HepG2 (cell line): ENCODE measurements around the gene SYT17. TPM values are rescaled to one million over a fixed set of nuclear protein-coding genes. Genes with fewer than 3 reads are reported as not detected.

Experiments
- ATAC-seq: fragments of 200-7000 bp; cut with Tn5 transposase; 3 replicates; pipeline ENCODE4 v1.9.1; 2020; ENCODE audit warnings: mild to moderate bottlenecking, moderate library complexity
- BruUV-seq: library from RNA; stranded (reverse); fragments of 400-500 nt; replicated peaks from 2 replicates; lab custom pipeline; 2021; lab: Mats Ljungman, UMichigan
- CTCF ChIA-PET: fragments of 300-600 bp; formaldehyde crosslinking; extraction: SDS; loops from one replicate; lab custom pipeline; 2021; ENCODE audit warnings: low total read pairs, inconsistent platforms, low intra/inter-chr PET ratio; lab: Yijun Ruan, JAX
- POLR2A ChIA-PET: fragments of 350-600 bp; sonication (Branson Sonifier 250); formaldehyde crosslinking; loops from one replicate; lab custom pipeline; 2020; ENCODE audit warnings: antibody characterized with exemption, inconsistent platforms; lab: Yijun Ruan, JAX
- DNase-seq: peaks from one replicate; pipeline ENCODE4 v3.0.0-alpha.2; 2015; ENCODE audit warnings: low spot score
- FAIRE-seq: peaks from 3 replicates; lab custom pipeline; 2011; peaks lifted over from hg19 to GRCh38; lab: Jason Lieb, UNC
- H2AFZ ChIP-seq: one replicate; pipeline ENCODE4 v1.6.1; 2011; ENCODE audit warnings: low read length, inconsistent platforms
- H3K27ac ChIP-seq: fragments of 300-600 bp; 3 replicates; pipeline ENCODE4 v1.8.0; 2011; ENCODE audit warnings: mixed run types, mild to moderate bottlenecking, mixed read lengths, low read length, inconsistent platforms; ENCODE audit not compliant: insufficient read depth; ENCODE audit errors: extremely low read length
- H3K27me3 ChIP-seq, 2 experiments: fragments of 200-600 bp in 1 of 2; 2 replicates in 1 of 2; 3 replicates in 1 of 2; pipeline versions ENCODE4 v1.6.0 to v1.8.0; 2011; ENCODE audit warnings: low read length in 2 of 2, mild to moderate bottlenecking in 2 of 2, moderate library complexity in 2 of 2, inconsistent platforms in 1 of 2; ENCODE audit not compliant: insufficient read depth in 2 of 2, control insufficient read depth in 1 of 2
- H3K36me3 ChIP-seq, 2 experiments: fragments of 200-600 bp in 1 of 2; replicated peaks in 1 of 2; 2 replicates in 1 of 2; 3 replicates in 1 of 2; pipeline versions ENCODE4 v1.5.1 to v1.8.0; 2011; ENCODE audit warnings: low read length in 2 of 2, inconsistent platforms in 1 of 2; ENCODE audit not compliant: insufficient read depth in 2 of 2, control insufficient read depth in 1 of 2
- H3K4me1 ChIP-seq: 2 replicates; pipeline ENCODE4 v1.5.1; 2012; ENCODE audit warnings: low read length, inconsistent platforms; ENCODE audit not compliant: insufficient read depth
- H3K4me2 ChIP-seq: 2 replicates; pipeline ENCODE4 v1.6.0; 2011; ENCODE audit warnings: low read depth, low read length, inconsistent platforms
- H3K4me3 ChIP-seq, 3 experiments: fragments of 200-600 bp in 1 of 3; sonication (generic), shearing (Covaris generic) in 1 of 3; replicated peaks in 1 of 3; 2 replicates each; pipeline ENCODE4 v1.5.1; 2011 to 2016; ENCODE audit warnings: low read length in 3 of 3, inconsistent platforms in 2 of 3, low read depth in 2 of 3, mild to moderate bottlenecking in 2 of 3, control low read depth in 1 of 3, mixed read lengths in 1 of 3; ENCODE audit not compliant: insufficient read depth in 1 of 3
- H3K79me2 ChIP-seq: one replicate; pipeline ENCODE4 v1.6.1; 2011; ENCODE audit warnings: low read length, inconsistent platforms; ENCODE audit not compliant: insufficient read depth
- H3K9ac ChIP-seq: 2 replicates; pipeline ENCODE4 v1.6.0; 2011; ENCODE audit warnings: mild to moderate bottlenecking, low read depth, low read length, inconsistent platforms; ENCODE audit not compliant: insufficient read depth
- H3K9me3 ChIP-seq: 2 replicates; pipeline ENCODE4 v1.5.1; 2012; ENCODE audit warnings: mild to moderate bottlenecking, low read length
- H4K20me1 ChIP-seq: 2 replicates; pipeline ENCODE4 v1.6.0; 2011; ENCODE audit warnings: inconsistent platforms, mild to moderate bottlenecking, low read length, moderate library complexity; ENCODE audit not compliant: insufficient read depth
- KMT2A ChIP-seq: sonication (generic); formaldehyde crosslinking; IDR thresholded peaks from 2 replicates; pipeline ENCODE4 v1.4.0; 2020; ENCODE audit warnings: missing genetic modification reagents
- REL ChIP-seq: sonication (generic); formaldehyde crosslinking; conservative IDR thresholded peaks from 2 replicates; pipeline ENCODE4 v1.8.0; 2022; ENCODE audit warnings: mild to moderate bottlenecking, missing genetic modification reagents, moderate library complexity
- TEAD2 ChIP-seq: sonication (generic); formaldehyde crosslinking; IDR thresholded peaks from 2 replicates; pipeline ENCODE4 v1.9.0; 2021; ENCODE audit warnings: missing genetic modification reagents
- ZNF234 ChIP-seq: sonication (generic); formaldehyde crosslinking; conservative IDR thresholded peaks from 2 replicates; pipeline ENCODE4 v1.5.1; 2020; ENCODE audit warnings: mild to moderate bottlenecking, missing genetic modification reagents
- WGBS: methylation state at CpG from one replicate; pipeline ENCODE4 v1.1.6; 2017; ENCODE audit warnings: low lambda C conversion rate; 5-methylcytosine and 5-hydroxymethylcytosine counted together
- in situ Hi-C: cut with HindIII; loops from 2 replicates; pipeline ENCODE4 v1.10.0; 2017; ENCODE audit warnings: low pct_unique_long_range_greater_than_20kb; ENCODE audit not compliant: extremely low pct_ligation_motif_present
- intact Hi-C: fragments of 100-400 bp; cut with micrococcal nuclease; formaldehyde crosslinking; loops from one replicate; pipeline ENCODE4 v1.10.0; 2022; ENCODE audit not compliant: unreplicated experiment
- polyA plus RNA-seq, 8 experiments: library from polyadenylated mRNA; depleted of rRNA in 3 of 8; stranded (reverse) in 7 of 8; unstranded in 1 of 8; fragments of >200 nt; fragmentation: Illumina TruSeq in 4 of 8; extraction: Trizol in 4 of 8; gene quantifications; 2 replicates each; pipeline versions ENCODE4 v1.2.1 to v1.2.3, GENCODE V29; 2011 to 2016; ENCODE audit warnings: low read depth in 4 of 8, missing spikeins in 1 of 8, mixed read lengths in 1 of 8; ENCODE audit not compliant: insufficient read depth in 1 of 8
- total RNA-seq, 5 experiments: library from RNA; depleted of rRNA; stranded (reverse); fragments of >200 nt; fragmentation: Illumina TruSeq; extraction: Trizol; gene quantifications; 2 replicates each; pipeline ENCODE4 v1.2.3, GENCODE V29; 2016; ENCODE audit warnings: low read depth in 1 of 5
- TF ChIP-seq, protein P1 (sequence below): sonication (generic); formaldehyde crosslinking; IDR thresholded peaks from 2 replicates; pipeline ENCODE4 v1.9.0; 2021; ENCODE audit warnings: missing genetic modification reagents, mild to moderate bottlenecking, borderline replicate concordance
- TF ChIP-seq, protein P2 (sequence below): sonication (generic); formaldehyde crosslinking; conservative IDR thresholded peaks from 2 replicates; pipeline ENCODE4 v1.8.0; 2022; ENCODE audit warnings: mild to moderate bottlenecking, moderate library complexity, missing genetic modification reagents
- TF ChIP-seq, protein P3 (sequence below): sonication (generic); formaldehyde crosslinking; IDR thresholded peaks from 2 replicates; pipeline ENCODE4 v1.4.0; 2020; ENCODE audit warnings: missing genetic modification reagents, borderline replicate concordance

SYT17 gene
- total and polyA plus RNA-seq, 2 of the 13 experiments (the other 11 are each of a cell fraction or from before 2014, with no cell fraction given) = 0.44 TPM; not detected in 1

- H2AFZ ChIP-seq = no peak overlapping the region
- FAIRE-seq (no peak), DNase-seq (no peak), ATAC-seq (no peak)
- no TSS peak for BruUV-seq
- in situ Hi-C loops = no loop called here
- no peak overlapping the region for H3K4me3 ChIP-seq
- H3K4me2 ChIP-seq = no peak overlapping the region
- 8% methylated on average over 7 of the region's 7 CpGs for WGBS
- H3K9me3 ChIP-seq = no peaks in the 10 kb centered on the region
- intact Hi-C loops = no loop called here
- no peaks in the 10 kb centered on the region for H3K79me2 ChIP-seq
- ChIA-PET POLR2A (no interaction called here), CTCF (no interaction called here)
- H3K36me3 ChIP-seq = no peaks in the 10 kb centered on the region
- peaks cover 2 to 5% of the 10 kb centered on the region in 2 experiments; a peak in 1 of 5 replicates for H3K27me3 ChIP-seq
- H3K27ac ChIP-seq = no peak overlapping the region
- H4K20me1 ChIP-seq = no peaks in the 10 kb centered on the region
- no peak overlapping the region for H3K9ac ChIP-seq
- TF ChIP-seq, protein P1, sequence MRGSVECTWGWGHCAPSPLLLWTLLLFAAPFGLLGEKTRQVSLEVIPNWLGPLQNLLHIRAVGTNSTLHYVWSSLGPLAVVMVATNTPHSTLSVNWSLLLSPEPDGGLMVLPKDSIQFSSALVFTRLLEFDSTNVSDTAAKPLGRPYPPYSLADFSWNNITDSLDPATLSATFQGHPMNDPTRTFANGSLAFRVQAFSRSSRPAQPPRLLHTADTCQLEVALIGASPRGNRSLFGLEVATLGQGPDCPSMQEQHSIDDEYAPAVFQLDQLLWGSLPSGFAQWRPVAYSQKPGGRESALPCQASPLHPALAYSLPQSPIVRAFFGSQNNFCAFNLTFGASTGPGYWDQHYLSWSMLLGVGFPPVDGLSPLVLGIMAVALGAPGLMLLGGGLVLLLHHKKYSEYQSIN (CRISPR knock-in tag) = no peak
- TF ChIP-seq TEAD2 (CRISPR knock-in tag) (no peak), ZNF234 (CRISPR knock-in tag) (no peak), KMT2A (CRISPR knock-in tag) (no peak), REL (no peak)
- TF ChIP-seq, protein P2, sequence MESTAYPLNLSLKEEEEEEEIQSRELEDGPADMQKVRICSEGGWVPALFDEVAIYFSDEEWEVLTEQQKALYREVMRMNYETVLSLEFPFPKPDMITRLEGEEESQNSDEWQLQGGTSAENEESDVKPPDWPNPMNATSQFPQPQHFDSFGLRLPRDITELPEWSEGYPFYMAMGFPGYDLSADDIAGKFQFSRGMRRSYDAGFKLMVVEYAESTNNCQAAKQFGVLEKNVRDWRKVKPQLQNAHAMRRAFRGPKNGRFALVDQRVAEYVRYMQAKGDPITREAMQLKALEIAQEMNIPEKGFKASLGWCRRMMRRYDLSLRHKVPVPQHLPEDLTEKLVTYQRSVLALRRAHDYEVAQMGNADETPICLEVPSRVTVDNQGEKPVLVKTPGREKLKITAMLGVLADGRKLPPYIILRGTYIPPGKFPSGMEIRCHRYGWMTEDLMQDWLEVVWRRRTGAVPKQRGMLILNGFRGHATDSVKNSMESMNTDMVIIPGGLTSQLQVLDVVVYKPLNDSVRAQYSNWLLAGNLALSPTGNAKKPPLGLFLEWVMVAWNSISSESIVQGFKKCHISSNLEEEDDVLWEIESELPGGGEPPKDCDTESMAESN = no peak
- TF ChIP-seq, protein P3, sequence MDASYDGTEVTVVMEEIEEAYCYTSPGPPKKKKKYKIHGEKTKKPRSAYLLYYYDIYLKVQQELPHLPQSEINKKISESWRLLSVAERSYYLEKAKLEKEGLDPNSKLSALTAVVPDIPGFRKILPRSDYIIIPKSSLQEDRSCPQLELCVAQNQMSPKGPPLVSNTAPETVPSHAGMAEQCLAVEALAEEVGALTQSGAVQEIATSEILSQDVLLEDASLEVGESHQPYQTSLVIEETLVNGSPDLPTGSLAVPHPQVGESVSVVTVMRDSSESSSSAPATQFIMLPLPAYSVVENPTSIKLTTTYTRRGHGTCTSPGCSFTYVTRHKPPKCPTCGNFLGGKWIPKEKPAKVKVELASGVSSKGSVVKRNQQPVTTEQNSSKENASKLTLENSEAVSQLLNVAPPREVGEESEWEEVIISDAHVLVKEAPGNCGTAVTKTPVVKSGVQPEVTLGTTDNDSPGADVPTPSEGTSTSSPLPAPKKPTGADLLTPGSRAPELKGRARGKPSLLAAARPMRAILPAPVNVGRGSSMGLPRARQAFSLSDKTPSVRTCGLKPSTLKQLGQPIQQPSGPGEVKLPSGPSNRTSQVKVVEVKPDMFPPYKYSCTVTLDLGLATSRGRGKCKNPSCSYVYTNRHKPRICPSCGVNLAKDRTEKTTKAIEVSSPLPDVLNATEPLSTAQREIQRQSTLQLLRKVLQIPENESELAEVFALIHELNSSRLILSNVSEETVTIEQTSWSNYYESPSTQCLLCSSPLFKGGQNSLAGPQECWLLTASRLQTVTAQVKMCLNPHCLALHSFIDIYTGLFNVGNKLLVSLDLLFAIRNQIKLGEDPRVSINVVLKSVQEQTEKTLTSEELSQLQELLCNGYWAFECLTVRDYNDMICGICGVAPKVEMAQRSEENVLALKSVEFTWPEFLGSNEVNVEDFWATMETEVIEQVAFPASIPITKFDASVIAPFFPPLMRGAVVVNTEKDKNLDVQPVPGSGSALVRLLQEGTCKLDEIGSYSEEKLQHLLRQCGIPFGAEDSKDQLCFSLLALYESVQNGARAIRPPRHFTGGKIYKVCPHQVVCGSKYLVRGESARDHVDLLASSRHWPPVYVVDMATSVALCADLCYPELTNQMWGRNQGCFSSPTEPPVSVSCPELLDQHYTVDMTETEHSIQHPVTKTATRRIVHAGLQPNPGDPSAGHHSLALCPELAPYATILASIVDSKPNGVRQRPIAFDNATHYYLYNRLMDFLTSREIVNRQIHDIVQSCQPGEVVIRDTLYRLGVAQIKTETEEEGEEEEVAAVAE (CRISPR knock-in tag) = no peak
- H3K4me1 ChIP-seq = no peaks in the 10 kb centered on the region
Measured at GRCh38 chr16:19316846-19317245, 148.8 kb downstream of the SYT17 start.

Other genes with a start within 250 kb of the SYT17 start
- gene SMG1, start 241.8 kb upstream of the SYT17 start, total RNA-seq (2016; rRNA removed; fragmentation: Illumina TruSeq; extraction: Trizol) = 53.7 and 72.7 TPM in 2 replicates
- 39.1 and 48.7 TPM in 2 replicates for gene SMG1, start 241.8 kb upstream of the SYT17 start, polyA plus RNA-seq (2011; rRNA removed)
- 1.2 TPM in 2 replicates for gene TMC7, start 184.3 kb upstream of the SYT17 start, total RNA-seq (2016; rRNA removed; fragmentation: Illumina TruSeq; extraction: Trizol)
- 5.1 and 5.4 TPM in 2 replicates for gene TMC7, start 184.3 kb upstream of the SYT17 start, polyA plus RNA-seq (2011; rRNA removed)
- 45.7 and 50.6 TPM in 2 replicates for gene COQ7, start 100.6 kb upstream of the SYT17 start, total RNA-seq (2016; rRNA removed; fragmentation: Illumina TruSeq; extraction: Trizol)
- gene COQ7, start 100.6 kb upstream of the SYT17 start, polyA plus RNA-seq (2011; rRNA removed) = 16.3 and 20.1 TPM in 2 replicates
- 11.7 and 12.6 TPM in 2 replicates for gene ITPRIPL2, start 54.3 kb upstream of the SYT17 start, total RNA-seq (2016; rRNA removed; fragmentation: Illumina TruSeq; extraction: Trizol)
- gene ITPRIPL2, start 54.3 kb upstream of the SYT17 start, polyA plus RNA-seq (2011; rRNA removed) = 5.9 and 7.6 TPM in 2 replicates
- not detected in 2 replicates for gene CLEC19A, start 117.5 kb downstream of the SYT17 start, total RNA-seq (2016; rRNA removed; fragmentation: Illumina TruSeq; extraction: Trizol)
- gene CLEC19A, start 117.5 kb downstream of the SYT17 start, polyA plus RNA-seq (2011; rRNA removed) = not detected in 2 replicates
- 0.09 and 0.34 TPM in 2 replicates for gene TMC5, start 249.6 kb downstream of the SYT17 start, total RNA-seq (2016; rRNA removed; fragmentation: Illumina TruSeq; extraction: Trizol)
- 0.41 and 0.63 TPM in 2 replicates for gene TMC5, start 249.6 kb downstream of the SYT17 start, polyA plus RNA-seq (2011; rRNA removed)